Stimulated activated CD4-positive, alpha-beta T cell treated with anti-CD3 and anti-CD28 coated beads, Interleukin-1b, Interleukin-23, amount 100 ng/mL, for 1 hour (primary cell): Measurements from ENCODE around the gene ZNF630.
A peak's percentile ranks its signal among the peaks of the same experiment; 100 is the strongest.
"Not testable (repeated sequence)": the region's sequence is repeated elsewhere in the genome, so short reads cannot be mapped to it uniquely, and the experiment has no call there.

ENCODE experiments used
- DNase-seq, 2 donors: peaks; one replicate each; pipeline ENCODE4 v3.0.0-alpha.2; 2020; ENCODE audit warnings: low read depth in 2 of 2

The ZNF630 gene

DNA sequence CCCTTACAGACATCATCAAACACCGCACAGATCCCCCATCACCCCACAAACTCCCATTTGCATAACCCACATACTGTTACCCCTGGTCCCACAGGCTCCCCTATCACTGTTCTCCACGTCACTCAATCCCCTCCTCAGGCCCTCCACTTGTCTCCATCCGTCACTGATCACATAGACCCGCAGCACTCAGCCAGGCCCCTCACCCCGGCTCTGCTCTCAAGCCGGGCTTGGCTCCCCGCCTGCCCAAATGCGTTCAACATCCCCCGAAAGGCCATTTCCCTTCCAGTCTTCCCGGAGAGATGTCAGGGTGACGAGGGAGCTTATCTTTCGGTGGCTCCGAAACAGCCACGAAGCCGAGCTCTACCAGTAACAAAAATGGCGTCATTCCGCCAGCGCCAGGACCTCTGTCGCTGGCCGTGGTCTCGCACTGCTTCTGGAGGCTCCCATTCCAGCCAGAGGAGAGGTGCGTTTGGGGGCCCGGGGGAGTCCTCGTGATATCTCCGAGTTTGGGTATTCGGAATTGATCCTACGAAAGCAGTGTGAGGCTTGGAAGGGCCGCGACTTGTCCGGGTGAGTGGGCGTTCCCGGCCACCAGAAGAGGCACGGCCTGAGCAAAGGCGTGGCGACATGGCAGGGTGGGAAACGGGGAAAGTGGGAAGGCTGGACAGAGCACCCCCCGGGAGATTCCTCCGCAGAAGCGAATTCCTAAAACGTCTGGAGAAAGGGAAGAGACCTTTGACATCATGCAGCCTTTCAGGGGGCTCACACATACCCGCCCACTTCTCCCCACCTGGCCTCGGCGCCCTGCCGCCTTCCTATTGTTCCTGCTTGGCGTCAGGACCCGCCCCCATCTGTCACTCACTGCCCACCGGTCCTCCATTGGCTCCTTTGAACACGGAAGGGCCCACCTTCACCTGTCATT, at the start of gene ZNF630:
ZNF630 (minus strand) TSS at position 577 of the 922 bp plus-strand sequence. CDS start 4,754 bp downstream, outside the sequence.
- peak in 1 of 2 donors; percentile 6 for DNase-seq

DNA sequence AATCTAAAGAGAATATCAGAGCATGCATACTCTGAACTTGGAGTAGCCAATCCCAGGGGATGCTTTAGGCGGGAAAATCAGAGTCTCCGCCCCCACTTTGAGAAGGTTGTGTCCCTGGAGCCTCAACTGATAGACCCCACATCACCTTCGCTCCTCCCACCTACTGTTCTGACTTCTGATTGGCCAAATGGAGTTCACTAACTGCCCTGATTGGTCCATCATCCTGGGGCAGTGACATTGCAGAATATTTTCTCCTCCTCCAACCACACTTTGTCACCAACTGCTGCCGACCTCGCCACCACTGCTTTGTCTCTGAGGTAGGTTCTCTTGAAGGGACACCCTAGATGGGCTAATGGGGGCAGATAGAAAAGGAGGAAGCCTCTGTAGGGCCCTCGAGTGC, 36.3 kb upstream of the ZNF630 start:
- no peak for DNase-seq

- no peak for DNase-seq
Observed at GRCh38 chrX:48102874-48103374, 31.5 kb upstream of the ZNF630 start.

DNA sequence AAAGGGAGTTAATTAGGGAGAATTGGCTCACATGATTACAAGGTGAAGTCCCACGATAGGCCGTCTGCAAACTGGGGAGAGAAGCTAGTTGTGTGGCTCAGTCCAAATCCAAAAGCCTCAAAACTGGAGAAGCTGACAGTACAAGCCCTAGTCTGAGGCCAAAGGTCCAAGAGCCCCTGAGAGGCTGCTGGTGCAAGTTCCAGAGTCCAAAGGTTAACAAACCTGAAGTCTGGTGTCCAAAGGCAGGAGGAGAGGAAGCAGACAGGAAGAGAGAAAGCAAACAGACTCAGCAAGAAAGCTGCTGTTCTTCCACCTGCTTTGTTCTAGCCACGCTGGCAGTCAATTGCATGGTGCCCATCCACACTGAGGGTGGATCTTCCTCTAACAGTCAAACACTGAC, 30.0 kb upstream of the ZNF630 start:
- no peak for DNase-seq

- not testable (repeated sequence) for DNase-seq
Observed at GRCh38 chrX:48092558-48092957, 21.1 kb upstream of the ZNF630 start.

DNA sequence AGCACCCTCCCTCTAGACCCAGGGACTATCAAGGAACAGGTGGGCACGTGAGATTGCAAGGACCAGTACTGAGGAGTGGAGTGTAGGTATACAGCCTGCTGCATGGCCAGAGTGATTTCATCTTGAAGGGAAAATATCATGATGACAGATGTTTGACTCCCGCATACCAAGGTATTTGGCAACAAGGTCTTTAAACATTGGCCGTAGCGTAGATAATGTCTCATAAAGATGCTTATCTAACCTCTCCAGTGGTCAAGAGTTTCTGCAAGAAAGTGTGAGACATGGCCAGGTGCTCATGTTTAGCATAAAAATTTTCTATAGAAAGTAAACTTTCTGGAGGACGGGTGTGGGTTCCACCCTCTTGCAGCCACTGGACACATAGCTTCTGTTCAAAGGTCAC, 18.7 kb upstream of the ZNF630 start:
- DNase-seq = no peak

GRCh38 chrX:48086082-48086481, 14.6 kb upstream of the ZNF630 start:
- no peak for DNase-seq

- DNase-seq = no peak
Observed at GRCh38 chrX:48083706-48084105, 12.3 kb upstream of the ZNF630 start.

GRCh38 chrX:48083212-48083611, 11.8 kb upstream of the ZNF630 start:
- peak in 1 of 2 donors; percentile 20 for DNase-seq

- no peak for DNase-seq
Observed at GRCh38 chrX:48076343-48076742, 4.9 kb upstream of the ZNF630 start.

GRCh38 chrX:48071986-48072605, 656 bp upstream of the ZNF630 start:
- DNase-seq = no peak

GRCh38 chrX:48068096-48068887, 3.1 kb downstream of the ZNF630 start:
- no peak for DNase-seq

- DNase-seq = no peak
Observed at GRCh38 chrX:48064261-48064660, 7.2 kb downstream of the ZNF630 start.

DNA sequence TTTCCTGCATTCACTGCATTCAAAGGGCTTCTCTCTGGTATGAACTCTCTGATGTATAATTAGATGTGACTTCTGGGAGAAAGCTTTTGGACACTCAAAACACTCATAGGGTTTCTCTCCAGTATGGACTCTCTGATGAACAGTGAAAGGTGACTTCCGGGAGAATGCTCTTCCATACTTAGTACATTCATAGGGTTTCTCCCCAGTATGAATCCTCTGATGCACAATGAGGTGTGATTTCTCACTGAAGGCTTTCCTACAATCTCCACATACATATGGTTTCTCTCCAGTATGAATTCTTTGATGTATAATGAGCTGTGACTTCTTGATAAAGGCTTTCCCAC, 12.2 kb downstream of the ZNF630 start:
- no peak for DNase-seq

- no peak for DNase-seq
Observed at GRCh38 chrX:48058621-48059295, 12.7 kb downstream of the ZNF630 start.

DNA sequence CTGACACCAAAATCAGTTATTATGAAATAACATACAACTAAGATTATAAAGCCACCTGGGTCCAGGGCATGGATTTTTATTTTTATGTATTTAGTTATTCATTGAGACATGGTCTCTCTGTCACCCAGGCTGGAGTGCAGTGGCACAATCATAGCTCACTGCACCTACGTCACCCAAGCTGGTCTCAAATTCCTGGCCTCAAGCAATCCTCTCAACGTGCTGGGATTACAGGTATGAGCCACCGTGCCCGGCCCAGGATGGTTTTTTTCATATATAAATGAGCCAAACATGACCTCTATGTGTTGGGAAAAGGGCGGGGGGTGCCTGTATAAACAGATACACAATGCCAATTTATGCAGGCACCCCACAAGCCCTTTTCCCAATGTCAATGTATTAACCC, 24.6 kb downstream of the ZNF630 start:
- DNase-seq = no peak

GRCh38 chrX:48045410-48046311, 25.8 kb downstream of the ZNF630 start:
- DNase-seq = no peak

GRCh38 chrX:48043056-48043455, 28.4 kb downstream of the ZNF630 start:
- no peak for DNase-seq

DNA sequence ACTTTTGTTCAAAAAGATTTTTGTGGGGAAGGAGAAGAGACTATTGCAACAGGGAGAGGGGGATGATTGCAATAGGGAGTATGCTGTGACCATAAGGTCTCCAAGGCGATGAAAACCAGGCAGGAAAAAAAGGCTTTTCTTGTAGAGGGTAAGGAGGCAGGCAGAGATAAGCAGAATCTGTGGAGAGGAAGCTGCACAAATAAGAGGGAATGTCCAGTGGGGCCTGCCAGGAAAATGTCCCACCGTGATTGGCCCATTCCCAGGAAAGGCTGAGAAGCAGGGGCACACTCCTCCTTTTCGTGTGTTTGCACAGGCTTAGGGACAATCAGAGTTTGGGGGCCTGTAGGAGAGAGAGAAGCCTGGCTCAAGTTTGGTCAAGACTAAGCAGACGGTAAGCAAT, 35.5 kb downstream of the ZNF630 start:
- DNase-seq = no peak

DNA sequence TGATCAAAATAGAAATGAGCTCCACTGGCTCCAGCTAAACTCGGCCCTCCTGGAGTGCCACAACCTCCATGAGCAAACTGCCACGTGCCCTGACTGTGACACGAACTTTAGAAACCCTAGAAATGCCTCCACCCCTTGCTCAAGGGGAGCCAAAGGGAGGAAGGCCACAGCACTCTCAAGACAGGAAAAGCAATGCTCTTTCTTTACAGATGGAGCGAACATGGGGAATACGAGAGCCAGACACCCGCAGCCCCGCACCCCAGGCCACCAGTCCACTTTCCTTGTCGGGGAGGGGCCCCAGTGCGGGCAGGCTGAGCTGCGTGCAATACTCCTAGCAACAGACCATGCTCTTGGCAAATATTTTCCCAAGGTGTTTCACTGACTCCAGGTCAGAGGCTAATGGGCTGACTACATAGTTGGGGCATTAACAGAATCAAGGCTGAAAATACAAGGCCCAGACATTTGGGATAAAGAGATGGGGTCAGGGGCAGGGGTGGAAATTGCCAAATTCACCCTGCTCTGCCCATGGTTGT, 40.7 kb downstream of the ZNF630 start:
- DNase-seq = not testable (repeated sequence)
